A549 (cell line): Measurements from ENCODE around the gene ALCAM. TPM values are rescaled to one million over a fixed set of nuclear protein-coding genes. Genes with fewer than 3 reads are reported as not detected.

Source experiments
- ATAC-seq, 2 experiments: fragments of 200-7000 bp in 1 of 2; fragments of >200 bp in 1 of 2; cut with Nextera tagmentation in 1 of 2; cut with Tn5 transposase in 1 of 2; 3 replicates each; pipeline versions ENCODE4 v1.8.0 to v1.9.1; 2018 to 2020; ENCODE audit warnings: mild to moderate bottlenecking in 1 of 2, moderate library complexity in 1 of 2
- CTCF ChIA-PET: fragments of 300-600 bp; sonication (Branson Sonifier 250); formaldehyde crosslinking; extraction: SDS; loops from one replicate; lab custom pipeline; 2021; ENCODE audit warnings: antibody characterized with exemption, inconsistent platforms; lab: Yijun Ruan, JAX
- POLR2A ChIA-PET: fragments of 350-600 bp; formaldehyde crosslinking; extraction: SDS; loops from one replicate; lab custom pipeline; 2021; ENCODE audit warnings: antibody characterized with exemption, inconsistent platforms; lab: Yijun Ruan, JAX
- DNase-seq, 2 experiments: peaks; one replicate each; pipeline versions ENCODE4 v3.0.0 to v3.0.0-alpha.2; 2011 to 2016; ENCODE audit warnings: low read depth in 1 of 2, low spot score in 1 of 2
- FAIRE-seq: peaks from 2 replicates; lab custom pipeline; 2011; peaks lifted over from hg19 to GRCh38; lab: Jason Lieb, UNC
- H3K27ac ChIP-seq, 2 experiments: fragments of >200 bp; sonication (Bioruptor Twin); formaldehyde crosslinking; 3 replicates each; pipeline ENCODE4 v1.5.1; 2016 to 2017
- H3K4me1 ChIP-seq: fragments of >200 bp; sonication (Bioruptor Twin); formaldehyde crosslinking; 3 replicates; pipeline ENCODE4 v1.6.1; 2016
- H3K4me2 ChIP-seq: fragments of >200 bp; sonication (Bioruptor Twin); formaldehyde crosslinking; 3 replicates; pipeline ENCODE4 v1.6.1; 2016
- H3K4me3 ChIP-seq: fragments of >200 bp; sonication (Bioruptor Twin); formaldehyde crosslinking; 3 replicates; pipeline ENCODE4 v1.5.1; 2016
- H3K9me3 ChIP-seq: fragments of >200 bp; sonication (Bioruptor Twin); formaldehyde crosslinking; 3 replicates; pipeline ENCODE4 v1.6.1; 2016
- BHLHE40 ChIP-seq: IDR thresholded peaks from 2 replicates; pipeline ENCODE4 v1.6.1; 2012; ENCODE audit warnings: low read depth, low read length, inconsistent platforms
- CEBPB ChIP-seq, 2 experiments: fragments of >200 bp in 1 of 2; sonication (Bioruptor Twin) in 1 of 2; formaldehyde crosslinking in 1 of 2; IDR thresholded peaks; 2 replicates each; pipeline ENCODE4 v1.6.1; 2012 to 2016
- EHF ChIP-seq: fragments of 250-450 bp; sonication (Bioruptor Pico); IDR thresholded peaks from 2 replicates; pipeline ENCODE4 v1.5.0; 2020; ENCODE audit warnings: mild to moderate bottlenecking
- ELK1 ChIP-seq: fragments of 150-350 bp; IDR thresholded peaks from 2 replicates; pipeline ENCODE4 v1.6.1; 2014; ENCODE audit warnings: low read depth, mild to moderate bottlenecking, low read length
- EP300 ChIP-seq, 2 experiments: fragments of >200 bp; sonication (Bioruptor Twin); formaldehyde crosslinking; IDR thresholded peaks; 2 replicates in 1 of 2; 3 replicates in 1 of 2; pipeline ENCODE4 v1.6.1; 2016 to 2017
- HMGXB4 ChIP-seq: fragments of 250-450 bp; sonication (Bioruptor Pico); IDR thresholded peaks from 2 replicates; pipeline ENCODE4 v1.5.0; 2021; ENCODE audit warnings: mild to moderate bottlenecking, moderate library complexity, borderline replicate concordance
- HOXA7 ChIP-seq: fragments of 250-450 bp; sonication (Bioruptor Pico); IDR thresholded peaks from 2 replicates; pipeline ENCODE4 v1.5.0; 2020; ENCODE audit warnings: mild to moderate bottlenecking, moderate library complexity
- HOXB5 ChIP-seq: fragments of 250-450 bp; sonication (Bioruptor Pico); IDR thresholded peaks from 2 replicates; pipeline ENCODE4 v1.5.0; 2020; ENCODE audit warnings: mild to moderate bottlenecking, moderate library complexity
- JUN ChIP-seq, 2 experiments: fragments of >200 bp; sonication (Bioruptor Twin); formaldehyde crosslinking; IDR thresholded peaks; 2 replicates in 1 of 2; 3 replicates in 1 of 2; pipeline ENCODE4 v1.6.1; 2016 to 2017
- JUNB ChIP-seq: fragments of >200 bp; sonication (Bioruptor Twin); formaldehyde crosslinking; IDR thresholded peaks from 2 replicates; pipeline ENCODE4 v1.6.1; 2016
- POLR2AphosphoS2 ChIP-seq: conservative IDR thresholded peaks from 2 replicates; pipeline ENCODE4 v1.6.1; 2012; ENCODE audit warnings: low read length, improper control_type of control experiment, inconsistent platforms
- RAD21 ChIP-seq, 2 experiments: fragments of >200 bp in 1 of 2; sonication (Bioruptor Twin) in 1 of 2; formaldehyde crosslinking in 1 of 2; IDR thresholded peaks in 1 of 2; conservative IDR thresholded peaks in 1 of 2; 2 replicates in 1 of 2; 3 replicates in 1 of 2; pipeline ENCODE4 v1.6.1; 2012 to 2018; ENCODE audit warnings: inconsistent platforms in 1 of 2
- SREBF2 ChIP-seq: fragments of 450-650 bp; IDR thresholded peaks from 2 replicates; pipeline ENCODE4 v1.6.1; 2014; ENCODE audit warnings: mild to moderate bottlenecking, moderate library complexity
- TFCP2L1 ChIP-seq: fragments of 250-450 bp; sonication (Bioruptor Pico); IDR thresholded peaks from 2 replicates; pipeline ENCODE4 v1.5.0; 2021; ENCODE audit warnings: mild to moderate bottlenecking
- WGBS: methylation state at CpG from one replicate; pipeline ENCODE4 v1.1.6; 2017; ENCODE audit errors: missing lambda C conversion rate; 5-methylcytosine and 5-hydroxymethylcytosine counted together
- polyA plus RNA-seq, 4 experiments: library from polyadenylated mRNA; depleted of rRNA in 3 of 4; stranded (reverse); fragments of >200 nt; fragmentation: RNase III in 1 of 4; extraction: RNeasy Plus Mini Kit Qiagen cat#74134 plus additional on column Dnase treatment in 1 of 4; gene quantifications; 2 replicates in 3 of 4; 3 replicates in 1 of 4; pipeline ENCODE4 v1.2.3, GENCODE V29; 2011 to 2017
- TF ChIP-seq, protein P1 (sequence below): IDR thresholded peaks from 2 replicates; pipeline ENCODE4 v1.6.1; 2012
- TF ChIP-seq, protein P2 (sequence below): fragments of 200-600 bp; sonication (generic); IDR thresholded peaks from 2 replicates; pipeline ENCODE4 v1.6.1; 2016; ENCODE audit warnings: antibody characterized with exemption, mild to moderate bottlenecking, moderate library complexity
- TF ChIP-seq, protein P3 (sequence below): fragments of 250-450 bp; sonication (Bioruptor Pico); IDR thresholded peaks from 2 replicates; pipeline ENCODE4 v1.5.0; 2020; ENCODE audit warnings: low read depth, mild to moderate bottlenecking, moderate library complexity
- TF ChIP-seq, protein P4 (sequence below): fragments of >200 bp; sonication (Bioruptor Twin); formaldehyde crosslinking; IDR thresholded peaks from 3 replicates; pipeline ENCODE4 v1.6.1; 2016
- TF ChIP-seq, protein P5 (sequence below): IDR thresholded peaks from 2 replicates; pipeline ENCODE4 v1.6.1; 2012; ENCODE audit warnings: low read depth, borderline replicate concordance

ALCAM gene
- polyA plus RNA-seq, 2 of the 4 experiments (the other 2 are of a cell fraction), result 57.1 to 145 TPM

- TF ChIP-seq HOXB5 (CRISPR knock-in tag), result no peak
- TF ChIP-seq CEBPB (IDR thresholded peaks at IDR 0.05), result no peak
- TF ChIP-seq, protein P1, sequence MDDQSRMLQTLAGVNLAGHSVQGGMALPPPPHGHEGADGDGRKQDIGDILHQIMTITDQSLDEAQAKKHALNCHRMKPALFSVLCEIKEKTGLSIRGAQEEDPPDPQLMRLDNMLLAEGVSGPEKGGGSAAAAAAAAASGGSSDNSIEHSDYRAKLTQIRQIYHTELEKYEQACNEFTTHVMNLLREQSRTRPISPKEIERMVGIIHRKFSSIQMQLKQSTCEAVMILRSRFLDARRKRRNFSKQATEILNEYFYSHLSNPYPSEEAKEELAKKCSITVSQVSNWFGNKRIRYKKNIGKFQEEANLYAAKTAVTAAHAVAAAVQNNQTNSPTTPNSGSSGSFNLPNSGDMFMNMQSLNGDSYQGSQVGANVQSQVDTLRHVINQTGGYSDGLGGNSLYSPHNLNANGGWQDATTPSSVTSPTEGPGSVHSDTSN, result no peak
Observed at GRCh38 chr3:105513042-105513441, 146.3 kb downstream of the ALCAM start (continued).

DNA sequence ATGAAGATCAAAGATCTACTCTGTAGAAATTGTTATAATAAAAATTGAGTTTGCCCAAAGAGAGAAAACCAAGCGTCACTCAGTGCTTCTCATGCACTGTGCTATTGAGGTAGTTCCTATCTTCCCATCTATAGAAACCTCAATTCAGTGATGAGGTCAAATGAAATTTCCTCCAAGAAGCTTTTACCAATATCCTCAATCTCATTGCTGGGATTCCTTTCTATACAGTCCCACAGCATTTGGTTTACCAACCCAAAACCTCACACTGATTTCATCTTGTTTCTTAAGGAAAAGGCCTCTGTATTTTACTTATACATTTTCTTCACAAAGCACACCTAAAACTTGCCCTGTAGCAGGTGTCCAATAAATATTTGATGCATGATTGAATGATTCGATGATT lies 147.2 kb downstream of the ALCAM start:
- no peak for DNase-seq
- WGBS, result 91% methylated on average over 2 of the region's 2 CpGs
- Histone ChIP-seq H3K9me3 (no peaks in the 10 kb centered on the region), H3K27ac (no peak overlapping the region), H3K4me1 (peaks cover 60% of the 10 kb centered on the region), H3K4me3 (no peak overlapping the region), H3K4me2 (no peak overlapping the region)
- TF ChIP-seq BHLHE40, result no peak
- TF ChIP-seq, protein P2, sequence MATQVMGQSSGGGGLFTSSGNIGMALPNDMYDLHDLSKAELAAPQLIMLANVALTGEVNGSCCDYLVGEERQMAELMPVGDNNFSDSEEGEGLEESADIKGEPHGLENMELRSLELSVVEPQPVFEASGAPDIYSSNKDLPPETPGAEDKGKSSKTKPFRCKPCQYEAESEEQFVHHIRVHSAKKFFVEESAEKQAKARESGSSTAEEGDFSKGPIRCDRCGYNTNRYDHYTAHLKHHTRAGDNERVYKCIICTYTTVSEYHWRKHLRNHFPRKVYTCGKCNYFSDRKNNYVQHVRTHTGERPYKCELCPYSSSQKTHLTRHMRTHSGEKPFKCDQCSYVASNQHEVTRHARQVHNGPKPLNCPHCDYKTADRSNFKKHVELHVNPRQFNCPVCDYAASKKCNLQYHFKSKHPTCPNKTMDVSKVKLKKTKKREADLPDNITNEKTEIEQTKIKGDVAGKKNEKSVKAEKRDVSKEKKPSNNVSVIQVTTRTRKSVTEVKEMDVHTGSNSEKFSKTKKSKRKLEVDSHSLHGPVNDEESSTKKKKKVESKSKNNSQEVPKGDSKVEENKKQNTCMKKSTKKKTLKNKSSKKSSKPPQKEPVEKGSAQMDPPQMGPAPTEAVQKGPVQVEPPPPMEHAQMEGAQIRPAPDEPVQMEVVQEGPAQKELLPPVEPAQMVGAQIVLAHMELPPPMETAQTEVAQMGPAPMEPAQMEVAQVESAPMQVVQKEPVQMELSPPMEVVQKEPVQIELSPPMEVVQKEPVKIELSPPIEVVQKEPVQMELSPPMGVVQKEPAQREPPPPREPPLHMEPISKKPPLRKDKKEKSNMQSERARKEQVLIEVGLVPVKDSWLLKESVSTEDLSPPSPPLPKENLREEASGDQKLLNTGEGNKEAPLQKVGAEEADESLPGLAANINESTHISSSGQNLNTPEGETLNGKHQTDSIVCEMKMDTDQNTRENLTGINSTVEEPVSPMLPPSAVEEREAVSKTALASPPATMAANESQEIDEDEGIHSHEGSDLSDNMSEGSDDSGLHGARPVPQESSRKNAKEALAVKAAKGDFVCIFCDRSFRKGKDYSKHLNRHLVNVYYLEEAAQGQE, result no peak
- TF ChIP-seq POLR2AphosphoS2, result no peak
- TF ChIP-seq, protein P3, sequence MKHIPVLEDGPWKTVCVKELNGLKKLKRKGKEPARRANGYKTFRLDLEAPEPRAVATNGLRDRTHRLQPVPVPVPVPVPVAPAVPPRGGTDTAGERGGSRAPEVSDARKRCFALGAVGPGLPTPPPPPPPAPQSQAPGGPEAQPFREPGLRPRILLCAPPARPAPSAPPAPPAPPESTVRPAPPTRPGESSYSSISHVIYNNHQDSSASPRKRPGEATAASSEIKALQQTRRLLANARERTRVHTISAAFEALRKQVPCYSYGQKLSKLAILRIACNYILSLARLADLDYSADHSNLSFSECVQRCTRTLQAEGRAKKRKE (CRISPR knock-in tag), result no peak
- POLR2A ChIA-PET, result no interaction called here
- CTCF ChIA-PET, result no interaction called here
- no peak for FAIRE-seq
- no peak for ATAC-seq

DNA sequence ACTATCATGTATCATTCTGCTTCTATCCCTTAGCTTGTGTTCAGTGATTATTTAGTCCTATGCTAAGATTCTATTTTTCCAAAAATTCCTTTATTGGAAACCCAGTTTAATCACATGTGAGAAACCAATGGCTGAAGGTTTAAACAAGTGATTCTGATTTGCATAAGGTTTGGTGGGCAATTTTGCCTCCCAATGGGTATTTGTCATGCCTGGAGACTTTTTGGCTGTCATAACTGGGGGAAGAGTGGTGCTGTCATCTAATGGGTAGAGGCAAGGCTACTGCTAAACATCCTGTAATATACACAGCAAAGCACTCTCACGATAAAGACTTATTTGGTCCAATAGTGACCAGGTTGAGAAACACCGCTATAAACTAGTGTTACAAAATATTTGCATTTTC lies 148.7 kb downstream of the ALCAM start:
- Histone ChIP-seq H3K9me3 (no peaks in the 10 kb centered on the region), H3K4me3 (no peak overlapping the region), H3K27ac (no peak overlapping the region; a peak in 1 of 6 replicates), H3K4me2 (peak overlapping the region; percentile 3; the same call in 1 of the 3 replicates), H3K4me1 (peaks cover 60% of the 10 kb centered on the region)
- CTCF ChIA-PET, result no interaction called here
- POLR2A ChIA-PET, result no interaction called here
- FAIRE-seq, result no peak
- 91% methylated on average over 2 of the region's 2 CpGs for WGBS
- DNase-seq, result no peak
- no peak for ATAC-seq
- TF ChIP-seq RAD21 (conservative IDR thresholded peaks at IDR 0.05 in 1 of 2, IDR thresholded peaks at IDR 0.05 in 1 of 2) (no peak), SREBF2 (no peak), JUN (IDR thresholded peaks at IDR 0.05) (no peak), JUNB (no peak), HOXA7 (CRISPR knock-in tag) (no peak), EHF (no peak), EP300 (IDR thresholded peaks at IDR 0.05) (no peak), ELK1 (no peak), HMGXB4 (CRISPR knock-in tag) (no peak), TFCP2L1 (CRISPR knock-in tag) (no peak)
- TF ChIP-seq, protein P2, result no peak
- TF ChIP-seq, protein P4, sequence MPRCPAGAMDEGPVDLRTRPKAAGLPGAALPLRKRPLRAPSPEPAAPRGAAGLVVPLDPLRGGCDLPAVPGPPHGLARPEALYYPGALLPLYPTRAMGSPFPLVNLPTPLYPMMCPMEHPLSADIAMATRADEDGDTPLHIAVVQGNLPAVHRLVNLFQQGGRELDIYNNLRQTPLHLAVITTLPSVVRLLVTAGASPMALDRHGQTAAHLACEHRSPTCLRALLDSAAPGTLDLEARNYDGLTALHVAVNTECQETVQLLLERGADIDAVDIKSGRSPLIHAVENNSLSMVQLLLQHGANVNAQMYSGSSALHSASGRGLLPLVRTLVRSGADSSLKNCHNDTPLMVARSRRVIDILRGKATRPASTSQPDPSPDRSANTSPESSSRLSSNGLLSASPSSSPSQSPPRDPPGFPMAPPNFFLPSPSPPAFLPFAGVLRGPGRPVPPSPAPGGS, result no peak
- TF ChIP-seq, protein P5, sequence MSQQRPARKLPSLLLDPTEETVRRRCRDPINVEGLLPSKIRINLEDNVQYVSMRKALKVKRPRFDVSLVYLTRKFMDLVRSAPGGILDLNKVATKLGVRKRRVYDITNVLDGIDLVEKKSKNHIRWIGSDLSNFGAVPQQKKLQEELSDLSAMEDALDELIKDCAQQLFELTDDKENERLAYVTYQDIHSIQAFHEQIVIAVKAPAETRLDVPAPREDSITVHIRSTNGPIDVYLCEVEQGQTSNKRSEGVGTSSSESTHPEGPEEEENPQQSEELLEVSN, result no peak
